Psoas muscle (tissue), 8 donors: ENCODE measurements around the gene CFAP92. TPM values are rescaled to one million over a fixed set of nuclear protein-coding genes. Genes with fewer than 3 reads are reported as not detected.
"Not testable (repeated sequence)": the region's sequence is repeated elsewhere in the genome, so short reads cannot be mapped to it uniquely, and the experiment has no call there.

Source experiments
- ATAC-seq, 4 donors: fragments of 200-7000 bp; cut with Tn5 transposase; one replicate each; pipeline ENCODE4 v1.9.1; 2020; ENCODE audit warnings: moderate library complexity in 3 of 4, mild to moderate bottlenecking in 2 of 4
- DNase-seq, 2 donors: peaks; one replicate each; pipeline ENCODE4 v3.0.0-alpha.2; 2020
- H3K27ac ChIP-seq: fragments of 200-600 bp; one replicate; pipeline ENCODE4 v1.8.0; 2022
- H3K27me3 ChIP-seq, 3 donors: fragments of 200-600 bp in 1 of 3; one replicate each; pipeline versions ENCODE4 v1.6.1 to v1.8.0; 2013 to 2022; ENCODE audit warnings: low read length in 2 of 3, mild to moderate bottlenecking in 2 of 3, moderate library complexity in 1 of 3; ENCODE audit not compliant: insufficient read depth in 3 of 3
- H3K36me3 ChIP-seq, 2 donors: fragments of 200-600 bp in 1 of 2; one replicate each; pipeline versions ENCODE4 v1.6.1 to v1.8.0; 2013 to 2022; ENCODE audit warnings: low read depth in 1 of 2, mild to moderate bottlenecking in 1 of 2, moderate library complexity in 1 of 2; ENCODE audit not compliant: insufficient read depth in 1 of 2
- H3K4me1 ChIP-seq: fragments of 200-600 bp; one replicate; pipeline ENCODE4 v1.8.0; 2022
- H3K4me3 ChIP-seq: fragments of 200-600 bp; one replicate; pipeline ENCODE4 v1.8.0; 2022; ENCODE audit warnings: mild to moderate bottlenecking
- H3K9me3 ChIP-seq: fragments of 200-600 bp; one replicate; pipeline ENCODE4 v1.8.0; 2022
- WGBS, 3 donors: extraction: QIAGEN DNeasy Blood & Tissue Kit; methylation state at CpG; one replicate each; pipeline versions ENCODE4 v1.1.6 to v1.1.7; 2013; 5-methylcytosine and 5-hydroxymethylcytosine counted together
- intact Hi-C, 2 donors: fragments of 100-400 bp; cut with DNase I; formaldehyde crosslinking; loops; one replicate each; pipeline versions ENCODE4 v1.11.0 to v1.14.2; 2022
- polyA plus RNA-seq, 3 donors: library from polyadenylated mRNA; stranded (reverse); fragments of 200-250 nt; gene quantifications; one replicate each; pipeline ENCODE4 v1.2.3, GENCODE V29; 2013
- total RNA-seq, 4 donors: library from RNA; stranded (reverse); fragmentation: NEBNext Ultra II Directional in 2 of 4; extraction: Animal tissue kit (Norgen Biotek cat#: 25700) in 2 of 4; gene quantifications; one replicate each; pipeline versions ENCODE4 v1.2.1 to v1.2.4, GENCODE V29; 2021 to 2023
- TF ChIP-seq, protein P1 (sequence below): fragments of 200-600 bp; IDR thresholded peaks from one replicate; pipeline ENCODE4 v1.8.0; 2022; ENCODE audit warnings: antibody characterized with exemption
- donor health status: healthy with polysubstance abuse.
- donor health status: DM: no; HTN: no; CAD: no; lungs with moderate emphysema.
- donor health status: Bipolar disorder and iron deficiency.
- donor health status: healthy.
- donor health status: DM: yes; HTN: yes; CAD: no.
- donor health status: DM: no; HTN: no; CAD: no.
- donor health status: DM: no; HTN: no; CAD: no.
- donor health status: DM: yes; HTN: yes; CAD: no.

The CFAP92 gene
- total and polyA plus RNA-seq, 7 donors, result 0.07 to 0.86 (median 0.15) TPM

DNA sequence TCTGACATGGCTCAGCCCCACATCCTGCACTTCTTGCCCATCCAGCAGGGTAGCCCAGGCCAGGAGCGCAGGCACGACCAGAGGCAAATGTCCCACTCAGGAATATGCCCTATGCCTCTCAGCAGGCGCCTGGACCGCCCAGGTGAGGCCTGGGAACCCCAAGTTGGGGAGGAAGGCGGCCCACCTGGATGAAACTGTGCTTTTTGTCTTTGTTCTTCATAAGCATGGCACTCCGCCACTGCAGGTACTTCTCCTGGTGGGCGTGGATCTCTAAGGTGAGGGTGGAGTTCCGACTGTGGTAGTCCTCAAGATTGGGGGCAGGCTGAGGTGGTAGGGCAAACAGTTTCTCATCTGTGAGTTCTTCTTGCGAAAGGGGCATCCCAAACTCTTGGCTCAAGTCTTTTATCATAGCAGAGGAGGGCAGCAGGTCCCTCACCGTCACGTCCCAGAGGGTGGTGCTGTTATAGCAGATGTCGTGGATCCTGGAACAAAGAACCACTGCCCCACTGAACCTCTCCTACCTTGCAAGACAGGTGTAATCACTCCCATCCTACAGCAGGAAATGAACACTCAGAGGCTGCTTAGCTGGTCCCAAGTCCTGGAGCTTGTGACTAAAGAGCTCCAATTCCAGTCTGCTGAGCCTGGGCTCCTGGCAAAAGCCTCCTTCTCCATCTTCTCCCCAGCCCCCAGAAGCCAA, 61.2 kb downstream of the CFAP92 start:
- Histone ChIP-seq H3K27me3 (peaks cover 0 to 14% (median 0%) of the 10 kb centered on the region in 3 donors), H3K9me3 (no peaks in the 10 kb centered on the region), H3K36me3 (no peaks in the 10 kb centered on the region), H3K27ac (no peak overlapping the region), H3K4me1 (no peaks in the 10 kb centered on the region), H3K4me3 (no peak overlapping the region)
- intact Hi-C loops, result no loop called here
- ATAC-seq (no peak), DNase-seq (no peak)
- TF ChIP-seq, protein P1, sequence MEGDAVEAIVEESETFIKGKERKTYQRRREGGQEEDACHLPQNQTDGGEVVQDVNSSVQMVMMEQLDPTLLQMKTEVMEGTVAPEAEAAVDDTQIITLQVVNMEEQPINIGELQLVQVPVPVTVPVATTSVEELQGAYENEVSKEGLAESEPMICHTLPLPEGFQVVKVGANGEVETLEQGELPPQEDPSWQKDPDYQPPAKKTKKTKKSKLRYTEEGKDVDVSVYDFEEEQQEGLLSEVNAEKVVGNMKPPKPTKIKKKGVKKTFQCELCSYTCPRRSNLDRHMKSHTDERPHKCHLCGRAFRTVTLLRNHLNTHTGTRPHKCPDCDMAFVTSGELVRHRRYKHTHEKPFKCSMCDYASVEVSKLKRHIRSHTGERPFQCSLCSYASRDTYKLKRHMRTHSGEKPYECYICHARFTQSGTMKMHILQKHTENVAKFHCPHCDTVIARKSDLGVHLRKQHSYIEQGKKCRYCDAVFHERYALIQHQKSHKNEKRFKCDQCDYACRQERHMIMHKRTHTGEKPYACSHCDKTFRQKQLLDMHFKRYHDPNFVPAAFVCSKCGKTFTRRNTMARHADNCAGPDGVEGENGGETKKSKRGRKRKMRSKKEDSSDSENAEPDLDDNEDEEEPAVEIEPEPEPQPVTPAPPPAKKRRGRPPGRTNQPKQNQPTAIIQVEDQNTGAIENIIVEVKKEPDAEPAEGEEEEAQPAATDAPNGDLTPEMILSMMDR, result no peak
- WGBS, 3 donors, result 75 to 83% (median 81%) methylated on average over 12 of the region's 12 CpGs

- Histone ChIP-seq H3K36me3 (no peaks in the 10 kb centered on the region), H3K27ac (no peak overlapping the region), H3K4me1 (no peaks in the 10 kb centered on the region), H3K9me3 (no peaks in the 10 kb centered on the region), H3K27me3 (peaks cover 0 to 14% (median 0%) of the 10 kb centered on the region in 3 donors), H3K4me3 (no peak overlapping the region)
- TF ChIP-seq, protein P1, result no peak
- intact Hi-C loops, result no loop called here
- WGBS, 3 donors, result 84 to 89% (median 86%) methylated on average over 10 of the region's 10 CpGs
- DNase-seq, result no peak
- no peak for ATAC-seq
These were observed 62.8 kb downstream of the CFAP92 start for GRCh38 chr3:128931046-128931445.

GRCh38 chr3:128929364-128929763, 64.5 kb downstream of the CFAP92 start:
- Histone ChIP-seq H3K4me1 (no peaks in the 10 kb centered on the region), H3K27ac (no peak overlapping the region), H3K4me3 (no peak overlapping the region), H3K27me3 (peaks cover 0 to 11% (median 0%) of the 10 kb centered on the region in 3 donors), H3K9me3 (no peaks in the 10 kb centered on the region), H3K36me3 (no peaks in the 10 kb centered on the region)
- ATAC-seq (no peak), DNase-seq (no peak)
- 86 to 90% (median 89%) methylated on average over 3 of the region's 3 CpGs for WGBS, 3 donors
- TF ChIP-seq, protein P1, result no peak
- intact Hi-C loops, result no loop called here

GRCh38 chr3:128923986-128924385, 69.9 kb downstream of the CFAP92 start:
- H3K4me1 ChIP-seq, DNase-seq, H3K4me3 ChIP-seq, H3K27me3 ChIP-seq, H3K9me3 ChIP-seq, intact Hi-C loops, ATAC-seq, H3K36me3 ChIP-seq, H3K27ac ChIP-seq: not testable (repeated sequence)
- 82 to 97% (median 96%) methylated on average over 6 of the region's 6 CpGs for WGBS, 3 donors

DNA sequence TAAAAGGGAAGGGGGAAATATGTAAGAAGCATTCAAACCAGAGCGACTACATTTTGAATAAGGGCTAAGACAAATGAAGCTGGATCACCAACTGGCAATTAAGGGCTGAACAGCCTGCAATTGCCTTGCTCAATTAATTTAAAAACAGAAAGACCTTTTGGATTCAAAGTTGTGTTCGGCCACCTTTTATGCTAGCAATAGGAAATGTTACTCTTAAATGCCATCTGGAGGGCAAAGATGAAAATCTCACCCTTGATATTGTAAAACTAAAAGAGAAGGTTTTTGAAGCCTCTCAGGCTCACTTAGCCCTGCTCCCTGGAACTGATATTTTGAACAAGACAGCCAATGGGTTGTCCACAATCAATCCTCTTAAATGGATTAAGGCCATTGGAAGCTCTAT, 70.3 kb downstream of the CFAP92 start:
- Histone ChIP-seq H3K36me3 (peaks cover 0 to 8% of the 10 kb centered on the region in 2 donors), H3K4me3 (no peak overlapping the region), H3K27me3 (no peaks in the 10 kb centered on the region), H3K9me3 (peaks cover 6% of the 10 kb centered on the region), H3K4me1 (no peaks in the 10 kb centered on the region), H3K27ac (no peak overlapping the region)
- DNase-seq (no peak), ATAC-seq (no peak)
- intact Hi-C loops, result no loop called here
- WGBS, 3 donors, result 67 to 89% (median 83%) methylated on average over 2 of the region's 2 CpGs
- TF ChIP-seq, protein P1, result no peak
